Gastroesophageal sphincter (tissue), 3 donors: ENCODE data around the gene FOXS1.

Source experiments
- CTCF ChIP-seq, 4 experiments: fragments of 200-600 bp in 2 of 4; fragments of 450-650 bp in 2 of 4; sonication (generic) in 1 of 4; IDR thresholded peaks; one replicate each; pipeline ENCODE4 v1.5.1; 2017 to 2019; ENCODE audit warnings: antibody characterized with exemption in 4 of 4, mild to moderate bottlenecking in 2 of 4, moderate library complexity in 2 of 4
- POLR2A ChIP-seq, 2 donors: fragments of 450-650 bp; IDR thresholded peaks; one replicate each; pipeline ENCODE4 v1.6.1; 2017; ENCODE audit warnings: antibody characterized with exemption in 2 of 2, mild to moderate bottlenecking in 2 of 2, moderate library complexity in 1 of 2
- POLR2AphosphoS5 ChIP-seq: sonication (generic); formaldehyde crosslinking; IDR thresholded peaks from one replicate; pipeline ENCODE4 v1.6.1; 2017; ENCODE audit warnings: antibody characterized with exemption

GRCh38 chr20:31883829-31884228 lies 38.4 kb upstream of the FOXS1 start:
- TF ChIP-seq CTCF (IDR thresholded peaks at IDR 0.05) (no peak), POLR2AphosphoS5 (no peak), POLR2A (IDR thresholded peaks at IDR 0.05) (no peak)
